Measurements from ENCODE around the gene PTCD1.

- TF ChIP-seq POLR2A (IDR thresholded peaks at IDR 0.05; ENCODE audit: low read length) (no peak), GATA1 (IDR thresholded peaks at IDR 0.05; ENCODE audit: low read depth, low read length) (no peak)
These were observed 55.4 kb downstream of the PTCD1 start for GRCh38 chr7:99383203-99383602.

Data from erythroblast (primary cell).